Inferior parietal cortex (tissue), 1 donor: Measurements from ENCODE around the gene DTD2.
"Not testable (repeated sequence)": the region's sequence is repeated elsewhere in the genome, so short reads cannot be mapped to it uniquely, and the experiment has no call there.

Experiments
- DNase-seq: peaks from one replicate; pipeline ENCODE4 v3.0.0-alpha.2; 2016; ENCODE audit errors: extremely low spot score

The DTD2 gene

DNA sequence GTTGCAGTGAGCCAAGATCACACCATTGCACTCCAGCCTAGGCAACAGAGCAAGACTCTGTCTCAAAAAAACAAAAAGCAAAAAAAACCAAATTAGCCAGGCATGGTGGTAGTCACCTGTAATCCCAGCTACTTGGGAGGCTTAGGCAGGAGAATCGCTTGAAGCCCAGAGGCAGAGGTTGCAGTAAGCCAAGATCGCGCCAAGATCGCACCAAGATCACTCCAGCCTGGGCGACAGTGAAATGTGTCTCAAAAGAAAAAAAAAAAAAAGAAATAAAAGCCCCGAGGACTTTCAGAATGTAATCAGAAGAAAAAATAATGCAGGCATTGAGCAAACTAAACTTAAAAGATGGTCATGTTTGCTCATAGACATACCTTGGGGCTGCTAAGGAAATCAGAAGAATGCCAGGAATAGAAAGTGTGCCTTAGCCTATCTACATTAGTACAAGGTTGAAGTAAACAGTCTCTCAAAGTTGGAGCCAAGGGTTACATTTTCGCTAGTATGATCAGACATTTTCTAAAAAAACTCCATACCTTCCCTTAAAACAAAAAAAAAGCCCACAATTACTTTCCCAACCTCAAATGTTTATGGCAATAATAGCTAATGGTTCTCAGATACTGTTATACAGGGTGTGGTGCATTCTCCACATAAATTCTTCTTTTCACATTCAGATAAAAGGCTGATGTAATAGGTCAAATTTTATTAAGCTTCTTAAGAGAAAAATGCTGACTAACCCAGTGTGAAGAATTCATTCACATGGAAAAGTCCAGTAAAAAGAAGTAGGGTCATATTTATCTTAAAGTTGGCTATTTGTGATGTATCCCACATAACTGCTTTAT lies 15.8 kb downstream of the DTD2 start:
- DNase-seq = no peak

DNA sequence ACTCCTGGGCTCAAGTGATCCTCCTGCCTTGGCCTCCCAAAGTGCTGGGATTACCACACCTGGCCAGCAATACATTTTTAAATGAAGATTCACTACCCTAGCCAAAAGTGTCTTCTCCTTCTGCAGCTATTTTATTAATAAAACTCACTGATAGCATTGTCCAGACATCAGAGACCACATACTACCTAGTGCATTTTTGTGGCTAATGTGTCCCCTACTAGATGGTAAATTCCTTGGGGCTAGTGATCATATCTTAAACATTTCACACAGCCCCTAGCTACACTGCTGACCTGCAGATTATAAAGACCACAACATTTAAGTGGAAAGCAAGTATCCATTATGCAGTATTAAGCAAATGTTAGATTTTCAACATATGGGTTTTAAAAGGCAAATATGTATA lies 17.0 kb downstream of the DTD2 start:
- no peak for DNase-seq

DNA sequence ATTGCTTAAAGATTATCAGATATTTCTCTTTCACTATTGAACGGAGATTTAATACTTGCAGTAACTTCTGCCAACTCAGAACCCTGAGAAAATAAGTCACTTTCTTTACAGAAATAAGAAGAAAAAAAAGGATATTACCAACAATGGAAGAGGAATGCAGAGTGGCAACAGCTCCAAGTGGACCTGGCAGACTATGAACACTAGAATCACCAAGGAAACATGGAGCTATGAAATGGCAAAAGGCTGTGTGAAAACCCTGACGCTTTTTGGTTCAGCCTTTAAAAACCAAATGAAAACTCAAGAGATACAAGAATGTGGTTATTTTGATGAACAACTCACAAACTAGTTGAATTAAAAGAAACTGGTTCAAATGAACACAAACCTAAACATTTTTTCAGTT lies 17.7 kb downstream of the DTD2 start:
- DNase-seq = no peak

DNA sequence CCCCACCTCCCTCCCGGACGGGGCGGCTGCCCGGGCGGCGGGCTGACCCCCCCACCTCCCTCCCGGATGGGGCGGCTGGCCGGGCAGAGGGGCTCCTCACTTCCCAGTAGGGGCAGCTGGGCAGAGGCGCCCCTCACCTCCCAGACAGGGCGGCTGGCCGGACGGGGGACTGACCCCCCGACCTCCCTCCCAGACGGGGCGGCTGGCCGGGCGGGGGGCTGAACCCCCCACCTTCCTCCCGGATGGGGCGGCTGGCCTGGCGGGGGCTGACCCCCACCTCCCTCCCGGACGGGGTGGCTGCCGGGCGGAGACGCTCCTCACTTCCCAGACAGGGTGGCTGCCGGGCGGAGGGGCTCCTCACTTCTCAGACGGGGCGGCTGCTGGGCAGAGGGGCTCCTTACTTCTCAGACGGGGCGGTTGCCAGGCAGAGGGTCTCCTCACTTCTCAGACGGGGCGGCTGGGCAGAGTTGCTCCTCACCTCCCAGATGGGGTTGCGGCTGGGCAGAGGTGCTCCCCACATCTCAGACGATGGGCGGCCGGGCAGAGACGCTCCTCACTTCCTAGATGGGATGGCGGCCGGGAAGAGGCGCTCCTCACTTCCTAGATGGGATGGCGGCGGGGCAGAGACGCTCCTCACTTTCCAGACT lies 20.1 kb downstream of the DTD2 start:
- DNase-seq = not testable (repeated sequence)

DNA sequence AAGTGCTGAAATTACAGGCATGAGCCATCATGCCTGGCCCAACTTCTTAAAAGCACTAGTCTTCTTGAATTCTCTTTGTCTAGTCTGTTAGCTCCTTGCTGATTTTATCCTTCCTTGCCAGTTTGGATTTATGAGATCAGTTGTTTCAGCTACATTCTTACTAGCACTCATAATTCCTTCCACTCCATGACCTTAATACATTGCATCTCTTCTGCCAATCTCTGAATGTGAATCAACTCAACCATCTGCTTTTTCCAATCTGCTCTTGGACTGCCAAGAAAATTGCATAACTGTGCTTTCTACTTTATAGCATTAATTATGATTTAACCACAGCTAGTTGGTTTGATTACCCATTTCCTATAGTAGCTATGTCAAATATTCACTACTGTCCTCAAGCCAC lies 22.0 kb downstream of the DTD2 start:
- no peak for DNase-seq

DNA sequence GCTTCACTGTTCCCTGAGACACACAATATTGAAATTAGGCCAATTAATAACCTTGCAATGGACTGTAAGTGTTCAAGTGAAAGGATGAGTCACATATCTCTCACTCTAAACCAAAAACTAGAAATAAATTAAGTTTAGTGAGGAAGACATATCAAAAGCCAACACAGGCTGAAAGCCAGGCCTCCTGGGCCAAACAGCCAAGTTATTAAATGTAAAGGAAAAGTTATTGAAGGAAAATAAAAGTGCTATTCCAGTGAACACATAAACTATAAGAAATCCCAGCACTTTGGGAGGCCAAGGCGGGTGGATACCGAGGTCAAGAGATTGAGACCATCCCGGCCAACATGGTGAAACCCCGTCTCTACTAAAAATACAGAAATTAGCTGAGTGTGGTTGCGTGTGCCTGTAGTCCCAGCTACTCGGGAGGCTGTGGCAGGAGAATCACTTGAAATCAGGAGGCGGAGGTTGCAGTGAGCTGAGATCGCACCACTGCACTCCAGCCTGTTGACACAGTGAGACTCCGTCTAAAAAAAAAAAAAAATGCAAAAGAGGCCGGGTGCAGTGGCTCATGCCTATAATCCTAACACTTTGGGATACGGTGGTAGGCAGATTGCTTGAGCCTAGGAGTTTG lies 26.6 kb downstream of the DTD2 start:
- no peak for DNase-seq

DNA sequence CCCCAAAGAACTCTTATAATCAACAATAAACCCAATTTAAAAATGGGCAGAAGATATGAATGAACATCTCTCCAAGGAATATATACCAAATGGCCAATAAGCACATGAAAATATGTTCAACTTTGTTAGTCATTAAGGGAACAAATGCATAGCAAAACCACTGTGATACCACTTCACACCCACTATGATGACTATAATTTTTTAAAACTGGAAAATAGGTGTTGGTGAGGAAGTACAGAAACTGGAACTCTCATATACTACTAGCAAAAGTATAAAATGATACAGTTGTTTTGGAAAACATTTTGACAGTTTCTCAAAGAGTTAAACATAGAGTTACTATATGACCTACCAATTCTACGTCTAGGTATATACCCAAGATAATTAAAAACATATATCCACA lies 27.5 kb downstream of the DTD2 start:
- no peak for DNase-seq

DNA sequence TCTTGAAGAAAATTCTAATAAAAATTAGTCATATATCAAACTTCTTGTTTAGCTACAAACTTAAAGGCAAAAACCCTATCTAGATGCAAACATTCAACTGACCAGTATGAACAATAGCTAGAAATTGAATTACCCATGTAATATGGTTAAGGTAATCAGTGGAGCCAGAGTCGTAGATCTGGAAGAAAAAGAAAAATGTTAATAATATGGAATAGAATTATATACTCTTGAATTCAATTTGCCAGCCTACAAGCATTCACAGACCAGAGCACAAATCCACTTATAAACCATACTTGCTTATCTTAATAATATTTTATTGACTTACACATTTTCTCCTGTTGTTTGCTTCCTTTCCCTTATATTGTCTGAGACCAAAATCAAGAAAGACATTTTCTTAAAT lies 29.3 kb downstream of the DTD2 start:
- no peak for DNase-seq

DNA sequence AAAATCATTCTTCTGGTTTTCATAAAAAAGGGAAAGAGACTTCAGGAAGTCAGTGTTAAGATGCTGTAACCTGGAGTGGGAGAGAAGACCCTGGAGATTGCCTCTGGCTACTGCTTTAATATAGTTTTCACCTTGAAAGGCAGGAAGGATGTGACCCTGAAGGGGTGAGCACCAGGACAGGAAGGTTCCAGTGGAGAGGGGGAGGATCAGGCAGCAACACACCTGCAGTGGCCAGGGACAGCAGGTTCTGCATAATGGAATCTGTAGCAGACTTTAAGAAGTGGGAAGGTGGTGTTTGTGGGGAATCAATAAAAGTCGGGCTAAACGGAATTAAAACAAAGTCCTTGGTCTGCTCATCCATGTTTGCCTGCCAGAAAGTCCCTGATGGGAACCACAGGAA lies 30.6 kb downstream of the DTD2 start:
- no peak for DNase-seq

DNA sequence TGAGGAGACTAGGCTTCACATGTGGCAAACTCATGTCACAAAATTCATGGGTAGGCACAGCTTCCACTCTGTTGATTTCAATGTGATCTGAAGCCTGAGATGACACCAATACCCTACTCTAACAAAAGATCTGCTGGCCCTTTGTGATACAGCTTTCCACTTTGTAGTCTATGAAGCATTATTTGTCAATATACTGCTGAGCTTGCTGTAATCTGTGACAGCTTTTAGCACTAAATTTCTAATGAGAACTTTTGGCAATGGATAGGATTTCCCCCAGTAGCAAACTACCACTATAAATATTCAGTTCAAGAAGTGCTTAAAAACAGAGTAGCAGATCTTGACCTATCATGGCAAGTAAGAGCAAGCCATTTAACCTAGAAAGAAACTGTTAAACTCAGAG lies 31.4 kb downstream of the DTD2 start:
- no peak for DNase-seq

DNA sequence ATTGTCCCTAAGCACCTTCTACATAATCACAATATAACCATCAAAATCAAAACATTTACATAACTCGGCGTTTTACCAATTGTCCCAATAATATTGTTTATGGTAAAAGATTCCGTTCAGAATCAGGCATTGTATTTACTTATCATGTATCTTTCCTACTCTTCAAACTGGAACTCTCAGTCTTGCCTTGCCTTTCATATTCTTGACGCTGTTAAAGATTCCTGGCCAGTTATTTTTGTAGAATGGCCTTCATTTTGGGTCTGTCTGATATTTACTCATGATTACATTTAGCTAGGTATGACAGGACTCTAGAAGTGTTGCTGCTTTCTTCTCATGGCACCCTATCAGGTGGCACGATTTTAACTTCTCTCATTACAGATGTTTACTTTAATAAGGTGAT lies 36.1 kb downstream of the DTD2 start:
- no peak for DNase-seq

DNA sequence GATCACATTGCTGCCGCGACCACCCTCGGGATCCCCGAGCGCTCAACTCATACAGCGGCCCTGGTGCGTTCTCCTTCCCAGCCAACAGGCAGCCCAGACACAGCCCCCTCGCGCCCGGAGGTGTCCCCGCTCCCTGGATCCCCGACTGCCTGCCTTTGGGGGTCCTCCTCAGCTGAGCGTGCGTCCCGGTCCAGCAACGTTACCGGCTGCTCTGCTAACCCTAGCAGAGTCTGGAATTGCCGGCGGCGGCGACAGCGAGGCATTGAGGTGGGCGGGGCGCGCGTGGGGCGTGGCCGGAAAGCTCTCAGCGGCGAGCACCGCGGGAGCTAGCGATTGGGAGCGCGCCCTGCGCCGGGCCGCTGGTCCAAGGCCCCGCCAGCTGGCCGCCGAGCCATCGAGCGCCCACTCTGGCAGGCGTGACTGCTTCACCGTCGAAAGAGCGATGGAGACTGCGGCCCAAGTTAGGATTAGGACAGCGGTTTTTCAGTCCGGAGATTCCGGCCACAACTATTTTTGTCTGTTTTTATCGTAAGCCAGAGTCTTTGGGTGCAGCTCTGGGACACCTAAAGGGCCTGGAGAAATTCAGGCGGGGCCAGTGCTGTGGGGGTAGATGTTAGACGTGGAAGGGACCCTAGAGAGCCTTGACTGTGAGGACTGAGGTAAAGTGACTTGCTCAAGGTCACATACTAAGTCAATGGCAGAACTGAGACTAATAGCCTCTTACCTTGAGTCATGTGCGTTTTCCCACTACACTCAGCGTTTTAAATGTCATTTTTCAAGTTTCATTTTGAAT lies 36.8 kb downstream of the DTD2 start, which contains the start of gene HEATR5A:
Gene HEATR5A (minus strand): TSS at position 232 of the 793 bp plus-strand sequence. CDS start 17,575 bp downstream, outside the sequence.
- peak; percentile 90 for DNase-seq

DNA sequence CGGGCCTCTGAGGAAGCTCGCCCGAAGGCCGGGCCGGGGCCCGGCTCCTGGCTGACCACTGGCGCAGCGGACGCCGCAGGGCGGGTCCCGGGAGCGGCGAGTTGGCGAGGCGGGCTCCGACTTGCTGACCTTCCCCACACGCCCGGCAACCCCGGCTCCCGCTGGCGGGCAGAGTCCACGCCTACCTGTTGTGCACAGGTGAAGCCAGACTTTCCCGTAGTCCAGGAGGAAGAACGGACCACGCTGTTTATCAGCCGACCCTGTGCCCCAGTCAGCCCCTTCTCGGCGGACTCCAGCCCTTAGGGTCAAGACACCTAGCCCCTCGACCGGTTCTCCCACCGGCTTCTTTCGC lies 37.4 kb downstream of the DTD2 start:
- no peak for DNase-seq

DNA sequence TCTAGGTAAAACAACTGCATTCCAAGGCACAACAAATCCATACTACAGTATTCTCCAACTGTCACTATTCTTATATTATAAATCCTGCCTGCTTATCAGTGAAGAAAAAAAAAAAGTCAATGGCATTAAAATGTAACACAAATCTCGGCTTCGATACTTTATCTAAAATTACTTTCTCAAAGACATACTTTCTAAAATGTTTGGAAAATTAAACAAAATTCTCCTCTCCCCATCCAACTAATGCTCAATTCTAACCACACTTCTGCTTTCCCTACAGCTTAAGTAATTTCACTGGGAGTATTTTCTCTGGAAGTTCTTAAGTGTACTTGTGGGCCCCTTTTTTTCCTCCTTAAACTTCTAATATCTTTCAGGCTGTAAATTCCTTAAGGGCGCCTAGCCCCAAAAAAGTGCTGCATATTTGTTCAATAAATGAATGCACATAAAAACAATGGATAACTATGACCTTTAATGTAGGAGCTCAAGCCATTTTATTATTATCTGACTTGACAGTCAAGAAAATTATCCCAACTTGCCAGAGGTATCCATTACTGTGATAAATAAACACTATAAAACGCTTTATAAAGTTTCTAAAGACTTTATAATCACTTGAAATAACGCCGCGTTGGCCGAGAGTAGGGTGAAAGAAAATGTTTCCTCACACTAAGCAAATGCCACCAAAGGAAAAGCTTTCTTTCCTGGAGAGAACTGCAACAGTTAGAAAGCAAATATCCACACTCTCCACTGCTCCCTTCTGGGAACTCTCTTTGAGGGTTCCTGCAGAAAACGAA lies 37.9 kb downstream of the DTD2 start:
- no peak for DNase-seq

DNA sequence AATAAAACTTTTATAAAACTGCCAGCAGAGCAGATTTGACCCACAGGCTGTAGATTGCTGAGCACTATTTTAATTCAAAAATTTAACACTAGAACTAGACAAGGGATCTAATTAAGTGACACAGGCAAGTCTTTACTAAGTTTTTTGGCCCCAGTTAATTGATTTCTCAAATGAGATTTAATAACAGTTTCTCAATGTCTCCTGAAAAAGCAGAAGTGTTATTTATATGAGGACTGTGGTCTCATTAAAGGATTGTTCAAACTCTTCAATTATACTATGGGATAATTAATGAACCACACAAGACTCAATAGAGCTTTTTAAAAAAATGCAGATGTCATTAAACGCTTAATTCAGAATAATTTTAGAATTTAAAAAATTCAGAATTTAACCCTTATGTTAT lies 38.9 kb downstream of the DTD2 start:
- DNase-seq = no peak

DNA sequence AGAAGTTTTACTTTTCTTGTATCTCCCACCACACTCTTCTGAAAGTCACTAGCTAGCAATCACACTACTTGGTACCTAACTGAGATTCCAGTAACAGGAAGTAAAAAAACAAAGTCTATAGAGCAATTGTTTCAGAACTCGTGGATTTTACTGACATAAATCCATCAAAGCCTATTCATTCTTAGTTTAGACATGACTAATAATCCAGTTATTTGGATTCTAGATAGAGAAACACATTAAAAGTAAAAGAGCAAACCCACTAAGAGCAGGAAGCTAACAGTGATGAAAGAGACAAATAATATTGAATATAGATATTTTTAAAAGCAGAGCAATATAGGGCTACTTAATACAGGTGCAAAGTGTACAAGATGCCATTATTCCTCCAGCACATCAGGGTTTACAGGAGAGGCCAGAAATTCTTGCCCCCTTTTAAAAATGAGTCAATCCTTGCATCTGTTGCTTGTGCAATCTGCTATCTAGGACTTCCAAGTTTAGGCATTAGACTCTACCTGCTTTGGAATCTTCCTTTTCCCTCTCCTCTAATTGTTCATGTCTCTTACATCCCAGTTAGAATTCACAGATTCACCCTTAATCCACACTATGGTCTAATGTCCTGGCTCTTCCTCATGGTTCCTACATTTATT lies 43.0 kb downstream of the DTD2 start:
- no peak for DNase-seq

DNA sequence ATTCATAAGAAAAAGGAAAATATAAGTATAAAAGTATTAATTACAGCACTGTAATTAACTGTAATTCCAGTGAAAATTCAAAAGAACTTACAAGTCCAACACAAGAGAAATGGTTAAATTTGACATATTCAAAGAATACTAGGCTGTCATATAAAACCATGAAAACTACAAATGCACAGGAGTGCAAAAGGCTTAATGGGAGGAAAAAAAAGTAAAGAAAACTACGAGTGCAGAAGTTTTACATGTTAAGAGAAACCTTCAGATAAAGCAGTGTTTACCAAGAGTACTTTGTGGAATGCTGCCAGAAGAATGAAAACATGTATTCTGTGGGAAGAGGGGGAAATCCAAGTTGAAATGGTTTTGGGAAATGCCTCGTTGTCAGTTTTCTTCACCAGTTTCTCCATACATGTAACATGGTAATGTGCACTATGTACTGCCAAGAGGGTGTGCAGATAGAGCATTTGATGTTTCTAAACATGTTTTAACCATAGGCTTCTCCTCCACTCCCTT lies 46.0 kb downstream of the DTD2 start:
- no peak for DNase-seq

DNA sequence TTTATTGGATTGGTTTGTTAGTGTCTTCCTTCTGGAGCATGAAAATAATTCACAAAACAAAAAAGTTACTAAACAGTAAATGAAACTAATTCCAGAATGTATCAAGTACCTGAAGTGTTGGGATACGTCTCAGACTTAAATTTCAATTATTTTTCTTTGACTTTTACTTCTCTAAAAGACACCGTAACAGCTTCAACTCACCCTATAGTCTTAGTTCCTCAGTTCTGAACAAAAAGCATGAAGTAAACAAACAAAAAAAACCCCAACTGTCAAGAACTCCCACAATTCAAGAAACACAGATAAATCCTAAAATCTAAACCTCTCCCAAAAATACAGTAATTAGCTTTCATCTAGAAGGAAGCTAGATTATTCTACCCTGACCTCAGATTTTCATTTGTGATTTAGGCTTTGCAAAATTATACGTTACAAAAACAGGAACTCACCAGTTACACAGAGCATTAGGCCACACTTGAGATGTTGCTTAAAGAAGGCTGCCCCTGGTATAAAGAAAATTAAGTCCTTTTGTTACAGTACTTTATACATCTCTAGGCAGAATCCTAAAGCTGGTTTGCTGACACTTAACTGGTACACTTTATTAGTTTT lies 47.2 kb downstream of the DTD2 start:
- no peak for DNase-seq

DNA sequence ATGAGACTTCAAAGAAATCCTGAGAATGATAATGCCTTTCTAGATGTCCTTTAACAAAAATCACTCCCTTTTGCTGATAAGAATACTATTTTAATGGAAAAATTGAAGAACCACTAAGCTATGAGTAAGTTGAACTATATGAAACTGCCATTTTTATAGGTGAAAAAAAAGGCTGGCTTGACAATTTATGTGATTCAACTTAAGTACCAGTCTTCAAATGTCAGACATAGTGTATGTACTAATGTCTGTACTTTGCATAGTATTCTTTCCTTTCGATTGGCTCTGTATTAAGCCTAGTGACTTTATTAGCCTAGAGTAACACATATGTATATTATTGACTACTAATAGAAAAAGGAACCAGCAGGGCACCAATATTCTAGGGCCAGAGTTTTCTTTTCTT lies 48.9 kb downstream of the DTD2 start:
- no peak for DNase-seq

DNA sequence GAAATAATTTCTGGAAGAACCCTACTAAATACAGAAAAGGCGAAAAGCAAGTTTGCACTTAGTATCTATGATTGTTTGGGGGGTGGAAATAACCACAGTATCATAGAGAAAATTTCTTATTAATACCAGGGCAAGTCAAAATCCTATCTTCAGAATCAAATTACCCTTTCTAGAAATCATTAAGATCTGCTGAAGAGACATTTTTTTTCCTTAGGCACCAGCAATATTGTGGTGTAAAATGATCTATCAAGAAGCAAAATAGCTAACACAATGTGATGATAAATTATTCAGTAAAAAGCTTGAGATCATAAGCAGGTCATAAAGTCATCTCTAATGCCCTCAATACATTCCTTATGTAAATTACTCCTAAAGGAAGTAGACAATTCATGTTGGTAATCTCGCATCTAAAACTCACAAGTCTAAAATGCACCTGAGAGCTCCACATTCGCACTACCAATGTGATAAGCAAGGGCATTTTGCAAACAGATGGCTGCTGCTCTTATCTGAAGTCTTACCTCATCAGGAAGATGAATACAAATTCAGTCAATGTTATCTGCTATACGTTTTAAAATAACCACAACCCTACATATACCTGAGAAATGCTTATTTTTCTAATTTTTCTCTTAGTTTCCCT lies 51.6 kb downstream of the DTD2 start:
- DNase-seq = no peak
